ENCODE data around the gene FGF10. TPM values are rescaled to one million over a fixed set of nuclear protein-coding genes. Genes with fewer than 3 reads are reported as not detected.

Gene FGF10
- polyA plus RNA-seq, 3 donors: not detected

- WGBS (ENCODE audit: insufficient coverage): no CpG with 5 or more reads among the region's 1 CpG
- Histone ChIP-seq H3K36me3 (replicated peaks in 1 of 2; ENCODE audit: control insufficient read depth in 1 of 2, insufficient read depth in 2 of 2, low read length in 2 of 2) (no peaks in the 10 kb centered on the region), H3K4me3 (replicated peaks in 1 of 3; ENCODE audit: low read depth in 2 of 3, low read length in 3 of 3) (no peak overlapping the region), H3K4me1 (ENCODE audit: control insufficient read depth in 1 of 2, insufficient read depth in 2 of 2, low read length in 2 of 2) (no peaks in the 10 kb centered on the region), H4K20me1 (ENCODE audit: insufficient read depth, low read length) (no peaks in the 10 kb centered on the region), H3K4me2 (replicated peaks; ENCODE audit: extremely low read depth, low read length, poor library complexity, severe bottlenecking) (no peak overlapping the region), H3K9me3 (replicated peaks in 1 of 2; ENCODE audit: control insufficient read depth in 1 of 2, insufficient read depth in 1 of 2, low read length in 2 of 2) (no peaks in the 10 kb centered on the region), H3K79me2 (ENCODE audit: insufficient read depth, low read length) (no peaks in the 10 kb centered on the region), H3K27me3 (ENCODE audit: control insufficient read depth in 2 of 2, insufficient read depth in 2 of 2, low read length in 2 of 2) (no peaks in the 10 kb centered on the region), H3K27ac (ENCODE audit: low read depth in 1 of 2, low read length in 2 of 2) (no peak overlapping the region), H3K9ac (ENCODE audit: insufficient read depth, low read length, poor library complexity, severe bottlenecking) (no peak overlapping the region), H2AFZ (ENCODE audit: insufficient read depth, low read depth, low read length, poor library complexity, severe bottlenecking) (no peak overlapping the region)
- Mint-ChIP-seq H3K27me3 (ENCODE audit: low read depth in 3 of 3) (no peaks in the 10 kb centered on the region), H3K27ac (no peak overlapping the region), H3K36me3 (no peaks in the 10 kb centered on the region), H3K4me3 (no peak overlapping the region), H3K9me3 (peaks cover 0 to 2% (median 0%) of the 10 kb centered on the region in 7 donors), H3K4me1 (no peaks in the 10 kb centered on the region)
- no peak for DNase-seq
- intact Hi-C loops (cut with micrococcal nuclease): no loop called here
- TF ChIP-seq CTCF (IDR thresholded peaks at IDR 0.05): no peak
These were observed 54.6 kb downstream of the FGF10 start for GRCh38 chr5:44334622-44335021.

- no peaks in the 10 kb centered on the region for H3K79me2 ChIP-seq (ENCODE audit: insufficient read depth, low read length)
- H3K4me1 Mint-ChIP-seq: no peaks in the 10 kb centered on the region
- H3K36me3 Mint-ChIP-seq: no peaks in the 10 kb centered on the region
- intact Hi-C loops (cut with micrococcal nuclease): no loop called here
- no peaks in the 10 kb centered on the region for H3K9me3 ChIP-seq (replicated peaks in 1 of 2; ENCODE audit: control insufficient read depth in 1 of 2, insufficient read depth in 1 of 2, low read length in 2 of 2)
- no peak overlapping the region for H3K9ac ChIP-seq (ENCODE audit: insufficient read depth, low read length, poor library complexity, severe bottlenecking)
- H3K27ac Mint-ChIP-seq: no peak overlapping the region
- no peak overlapping the region for H3K4me2 ChIP-seq (replicated peaks; ENCODE audit: extremely low read depth, low read length, poor library complexity, severe bottlenecking)
- no peaks in the 10 kb centered on the region for H3K4me1 ChIP-seq (ENCODE audit: control insufficient read depth in 1 of 2, insufficient read depth in 2 of 2, low read length in 2 of 2)
- no CpG with 5 or more reads among the region's 3 CpGs for WGBS (ENCODE audit: insufficient coverage)
- no peak overlapping the region for H3K4me3 Mint-ChIP-seq
- H3K4me3 ChIP-seq (replicated peaks in 1 of 3; ENCODE audit: low read depth in 2 of 3, low read length in 3 of 3): no peak overlapping the region
- H3K27me3 Mint-ChIP-seq (ENCODE audit: low read depth in 3 of 3): no peaks in the 10 kb centered on the region
- no peaks in the 10 kb centered on the region for H4K20me1 ChIP-seq (ENCODE audit: insufficient read depth, low read length)
- H2AFZ ChIP-seq (ENCODE audit: insufficient read depth, low read depth, low read length, poor library complexity, severe bottlenecking): no peak overlapping the region
- DNase-seq: no peak
- H3K9me3 Mint-ChIP-seq: peaks cover 0 to 2% (median 0%) of the 10 kb centered on the region in 7 donors
- H3K36me3 ChIP-seq (replicated peaks in 1 of 2; ENCODE audit: control insufficient read depth in 1 of 2, insufficient read depth in 2 of 2, low read length in 2 of 2): no peaks in the 10 kb centered on the region
- no peak overlapping the region for H3K27ac ChIP-seq (ENCODE audit: low read depth in 1 of 2, low read length in 2 of 2)
- TF ChIP-seq CTCF (IDR thresholded peaks at IDR 0.05): peak; percentile 50
- no peaks in the 10 kb centered on the region for H3K27me3 ChIP-seq (ENCODE audit: control insufficient read depth in 2 of 2, insufficient read depth in 2 of 2, low read length in 2 of 2)
These were observed 56.8 kb downstream of the FGF10 start for GRCh38 chr5:44332285-44332971.
